PC-3 (cell line): Measurements from ENCODE around the gene ATP1B2. TPM values are rescaled to one million over a fixed set of nuclear protein-coding genes. Genes with fewer than 3 reads are reported as not detected.

ENCODE experiments used
- ATAC-seq: fragments of 200-7000 bp; cut with Tn5 transposase; 2 replicates; pipeline ENCODE4 v1.9.1; 2020; ENCODE audit warnings: mild to moderate bottlenecking, moderate library complexity
- Bru-seq: library from RNA; stranded (reverse); fragments of 400-500 nt; gene quantifications from one replicate; lab custom pipeline; 2021; lab: Mats Ljungman, UMichigan
- BruChase-seq, 2 experiments: library from RNA; stranded (reverse); fragments of 400-500 nt; gene quantifications; one replicate each; lab custom pipeline; 2021; lab: Mats Ljungman, UMichigan
- BruUV-seq: library from RNA; stranded (reverse); fragments of 400-500 nt; replicated peaks from 2 replicates; lab custom pipeline; 2021; lab: Mats Ljungman, UMichigan
- CTCF ChIA-PET: fragments of 300-600 bp; sonication (Branson Sonifier 250); formaldehyde crosslinking; loops from one replicate; lab custom pipeline; 2022; ENCODE audit warnings: antibody characterized with exemption; lab: Charles Lee
- POLR2A ChIA-PET: fragments of 300-600 bp; sonication (Branson Sonifier 250); formaldehyde crosslinking; loops from one replicate; lab custom pipeline; 2022; ENCODE audit warnings: antibody characterized with exemption; ENCODE audit not compliant: unreplicated experiment; lab: Charles Lee
- DNase-seq: peaks from one replicate; pipeline ENCODE4 v3.0.0-alpha.2; 2015
- H2AFZ ChIP-seq: fragments of 300-600 bp; sonication (generic); 2 replicates; pipeline ENCODE4 v1.6.0; 2016; ENCODE audit warnings: antibody characterized with exemption, low read length
- H3F3A ChIP-seq: fragments of 300-600 bp; sonication (generic); one replicate; pipeline ENCODE4 v1.6.0; 2017; ENCODE audit warnings: antibody characterized with exemption, low read length, control low read depth, mild to moderate bottlenecking; ENCODE audit not compliant: unreplicated experiment
- H3K27ac ChIP-seq: fragments of 300-600 bp; sonication (generic); 2 replicates; pipeline ENCODE4 v1.5.1; 2016; ENCODE audit warnings: mild to moderate bottlenecking, low read length
- H3K27me3 ChIP-seq: fragments of 300-600 bp; sonication (generic); 2 replicates; pipeline ENCODE4 v1.6.1; 2016; ENCODE audit warnings: low read length, mixed read lengths
- H3K36me3 ChIP-seq: fragments of 300-600 bp; sonication (generic); 2 replicates; pipeline ENCODE4 v1.6.1; 2016; ENCODE audit warnings: low read depth, mixed run types, low read length, mixed read lengths
- H3K4me1 ChIP-seq: fragments of 300-600 bp; sonication (generic); 2 replicates; pipeline ENCODE4 v1.5.1; 2016; ENCODE audit warnings: low read length; ENCODE audit not compliant: insufficient read depth
- H3K4me2 ChIP-seq: fragments of 300-600 bp; sonication (generic); 2 replicates; pipeline ENCODE4 v1.6.0; 2016; ENCODE audit warnings: low read length
- H3K4me3 ChIP-seq: fragments of 300-600 bp; sonication (generic); 2 replicates; pipeline ENCODE4 v1.5.1; 2016; ENCODE audit warnings: mild to moderate bottlenecking, low read length, mixed read lengths
- H3K79me2 ChIP-seq: fragments of 300-600 bp; sonication (generic); 2 replicates; pipeline ENCODE4 v1.6.1; 2017; ENCODE audit warnings: low read length, mixed read lengths
- H3K9ac ChIP-seq: fragments of 300-600 bp; sonication (generic); 2 replicates; pipeline ENCODE4 v1.6.0; 2016; ENCODE audit warnings: mild to moderate bottlenecking, low read length
- H3K9me2 ChIP-seq: fragments of 300-600 bp; sonication (generic); replicated peaks from 2 replicates; pipeline ENCODE4 v1.6.1; 2016; ENCODE audit warnings: mixed run types, low read length, mixed read lengths
- H3K9me3 ChIP-seq: fragments of 300-600 bp; sonication (generic); 2 replicates; pipeline ENCODE4 v1.6.1; 2016; ENCODE audit warnings: low read length, mixed read lengths
- H4K20me1 ChIP-seq: fragments of 300-600 bp; sonication (generic); 2 replicates; pipeline ENCODE4 v1.6.1; 2016; ENCODE audit warnings: low read length, mixed read lengths
- CTCF ChIP-seq: fragments of 300-600 bp; sonication (generic); conservative IDR thresholded peaks from 2 replicates; pipeline ENCODE4 v1.5.1; 2017; ENCODE audit warnings: antibody characterized with exemption, low read depth, mild to moderate bottlenecking, low read length
- EZH2 ChIP-seq: fragments of 300-600 bp; sonication (generic); IDR thresholded peaks from one replicate; pipeline ENCODE4 v1.6.1; 2017; ENCODE audit warnings: antibody characterized with exemption, mild to moderate bottlenecking, low read length; ENCODE audit not compliant: unreplicated experiment
- EZH2phosphoT487 ChIP-seq: fragments of 300-600 bp; sonication (generic); IDR thresholded peaks from 2 replicates; pipeline ENCODE4 v1.6.1; 2018; ENCODE audit warnings: mild to moderate bottlenecking, antibody characterized with exemption, low read length, borderline replicate concordance
- intact Hi-C: fragments of 100-400 bp; cut with micrococcal nuclease; formaldehyde crosslinking; loops from 2 replicates; pipeline ENCODE4 v1.9.0; 2023
- long read RNA-seq: library from polyadenylated mRNA; unstranded; transcript quantifications from one replicate; pipeline ENCODE4 v2.0.0, GENCODE V29; 2021; ENCODE audit not compliant: unreplicated experiment
- total RNA-seq: library from RNA; depleted of rRNA; stranded (reverse); fragments of >200 nt; gene quantifications from 2 replicates; pipeline ENCODE4 v1.2.3, GENCODE V29; 2014; rRNA removed

The ATP1B2 gene
- total RNA-seq (not detected in 2 replicates), Bru-seq, nascent RNA (percentile 9 among the genes with signal in this experiment), BruChase-seq, experiment 1, labeled RNA remaining after a 6-hour chase (percentile 13 among the genes with signal in this experiment), BruChase-seq, experiment 2, labeled RNA remaining after a 2-hour chase (not detected)
- long read RNA-seq = 0 reads

GRCh38 chr17:7650509-7651096 is at the start of gene ATP1B2:
TSS of gene ATP1B2 (plus strand) at chr17:7650926. CDS start at chr17:7651519, 593 bp downstream.
- Histone ChIP-seq H2AFZ (peak within 1 kb of the TSS; percentile 75), H4K20me1 (no peaks in the 10 kb centered on the region), H3K9me2 (no peaks in the 10 kb centered on the region), H3K9ac (no peak within 1 kb of the TSS), H3K9me3 (no peaks in the 10 kb centered on the region), H3K36me3 (no peaks in the 10 kb centered on the region), H3K27me3 (peaks cover 13% of the 10 kb centered on the region), H3K4me3 (peak within 1 kb of the TSS; percentile 64), H3K79me2 (no peaks in the 10 kb centered on the region), H3K4me1 (no peaks in the 10 kb centered on the region; the same call in 1 of the 2 replicates), H3F3A (no peaks in the 10 kb centered on the region), H3K4me2 (peak within 1 kb of the TSS; percentile 86), H3K27ac (no peak within 1 kb of the TSS)
- CTCF ChIA-PET = interaction anchor here (0.6 to 0.9 kb wide), 3 partner anchors 18 to 35 kb away, joined by 5 to 6 read pairs (median 5); partner anchors contain the start of gene SAT2
- DNase-seq = peak; percentile 47
- no peak for TF ChIP-seq EZH2phosphoT487
- TF ChIP-seq EZH2 = no peak
- no peak for TF ChIP-seq CTCF
- POLR2A ChIA-PET = interaction anchor here (0.6 kb wide), 2 partner anchors 23 to 154 kb away, joined by 6 read pairs; no protein-coding TSS in a partner anchor
- intact Hi-C loops = no loop called here
- BruUV-seq = no TSS peak
- ATAC-seq = peak; percentile 84

DNA sequence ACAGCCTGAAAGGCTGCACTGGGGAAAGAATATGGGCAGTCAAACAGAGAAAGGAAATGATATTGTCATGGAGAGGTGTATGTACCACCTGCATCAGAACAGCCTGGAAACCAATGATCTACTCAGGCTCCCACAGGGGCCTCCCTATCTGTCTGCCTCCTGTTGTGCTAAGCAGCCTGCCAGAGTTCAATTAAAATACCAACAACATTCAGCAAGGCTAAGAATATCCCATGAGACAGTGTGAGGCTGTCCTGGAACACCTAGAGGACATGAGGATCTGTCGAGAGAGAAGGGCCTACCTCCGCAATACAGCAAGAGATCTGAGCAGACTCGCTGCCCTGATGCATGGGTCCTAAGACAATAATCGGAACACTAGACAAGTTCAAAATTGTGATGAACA is 44.4 kb upstream of the ATP1B2 start:
- no peaks in the 10 kb centered on the region for H3K27me3 ChIP-seq
- no peaks in the 10 kb centered on the region for H3K4me1 ChIP-seq
- no peak overlapping the region for H3K4me2 ChIP-seq
- no peak for DNase-seq
- intact Hi-C loops = no loop called here
- CTCF ChIA-PET = no interaction called here
- H3K36me3 ChIP-seq = peaks cover 6% of the 10 kb centered on the region; the same call in 1 of the 2 replicates
- no peak overlapping the region for H3K27ac ChIP-seq
- no peak overlapping the region for H2AFZ ChIP-seq
- no TSS peak for BruUV-seq
- ATAC-seq = no peak
- H3K79me2 ChIP-seq = peaks cover 34% of the 10 kb centered on the region
- peaks cover 8% of the 10 kb centered on the region; the same call in 1 of the 2 replicates for H4K20me1 ChIP-seq
- no peak overlapping the region for H3K9ac ChIP-seq
- H3K4me3 ChIP-seq = no peak overlapping the region
- POLR2A ChIA-PET = no interaction called here
- no peaks in the 10 kb centered on the region for H3K9me3 ChIP-seq
- H3F3A ChIP-seq = no peaks in the 10 kb centered on the region
- no peaks in the 10 kb centered on the region for H3K9me2 ChIP-seq
- TF ChIP-seq EZH2 (no peak), CTCF (no peak), EZH2phosphoT487 (no peak)

DNA sequence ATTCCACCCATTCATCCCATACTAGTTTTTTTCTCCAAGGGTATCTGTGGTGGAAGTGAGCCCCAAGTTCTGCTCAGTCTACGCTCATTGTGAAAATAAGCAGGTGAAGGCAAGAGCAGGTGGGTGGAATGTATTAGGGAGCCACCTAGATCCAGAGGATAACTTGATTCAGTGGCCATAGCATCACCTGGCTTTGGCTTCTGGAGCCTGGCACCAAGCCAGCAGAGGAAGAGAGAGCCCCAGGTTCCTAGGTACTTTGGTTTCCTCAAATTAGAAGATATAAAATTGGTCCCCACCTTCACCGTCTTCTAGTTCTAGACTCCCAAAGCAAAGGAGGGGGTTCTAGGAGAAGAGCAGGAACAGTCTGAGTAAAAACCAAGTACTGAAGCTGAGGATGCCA is 40.1 kb upstream of the ATP1B2 start:
- ATAC-seq (no peak), DNase-seq (no peak)
- Histone ChIP-seq H3K9me3 (no peaks in the 10 kb centered on the region), H3K27ac (no peak overlapping the region), H3F3A (no peaks in the 10 kb centered on the region), H4K20me1 (peaks cover 8% of the 10 kb centered on the region; the same call in 1 of the 2 replicates), H3K79me2 (peaks cover 65% of the 10 kb centered on the region), H3K27me3 (no peaks in the 10 kb centered on the region), H3K9me2 (no peaks in the 10 kb centered on the region), H2AFZ (no peak overlapping the region), H3K36me3 (no peaks in the 10 kb centered on the region; the same call in 1 of the 2 replicates), H3K4me2 (no peak overlapping the region), H3K4me1 (peaks cover 19% of the 10 kb centered on the region), H3K9ac (no peak overlapping the region), H3K4me3 (no peak overlapping the region)
- TF ChIP-seq EZH2 (no peak), EZH2phosphoT487 (no peak), CTCF (no peak)
- ChIA-PET CTCF (no interaction called here), POLR2A (no interaction called here)
- intact Hi-C loops = no loop called here
- no TSS peak for BruUV-seq
